B cell (primary cell): ENCODE data around the gene SLC35E1. TPM values are rescaled to one million over a fixed set of nuclear protein-coding genes. Genes with fewer than 3 reads are reported as not detected.

Experiments used
- ATAC-seq: fragments of 200-7000 bp; cut with Tn5 transposase; one replicate; pipeline ENCODE4 v1.10.0; 2021; ENCODE audit warnings: low read depth, mild to moderate bottlenecking, moderate number of reproducible peaks, moderate library complexity
- CTCF ChIA-PET: fragments of 350-600 bp; sonication (Branson Sonifier 250); formaldehyde crosslinking; loops from one replicate; lab custom pipeline; 2021; ENCODE audit warnings: antibody characterized with exemption, inconsistent platforms; lab: Charles Lee
- POLR2A ChIA-PET: fragments of 350-600 bp; sonication (Branson Sonifier 250); formaldehyde crosslinking; loops from one replicate; lab custom pipeline; 2021; ENCODE audit warnings: antibody characterized with exemption; lab: Charles Lee
- DNase-seq: peaks from one replicate; pipeline ENCODE4 v3.0.0; 2013
- H2AFZ ChIP-seq: 2 replicates; pipeline ENCODE4 v1.6.1; 2012; ENCODE audit warnings: mild to moderate bottlenecking, low read depth, low read length; ENCODE audit not compliant: insufficient read depth, poor library complexity, severe bottlenecking
- H3K27ac ChIP-seq, 2 donors: 1 replicate in 1 of 2; 2 replicates in 1 of 2; pipeline ENCODE4 v1.5.1; 2012 to 2013; ENCODE audit warnings: low read length in 2 of 2, mild to moderate bottlenecking in 2 of 2, moderate library complexity in 1 of 2
- H3K27me3 ChIP-seq, 4 experiments: fragments of 200-600 bp in 1 of 4; sonication (generic) in 1 of 4; replicated peaks in 1 of 4; 1 replicate in 2 of 4; 2 replicates in 2 of 4; pipeline versions ENCODE4 v1.6.1 to v1.7.0; 2013 to 2016; ENCODE audit warnings: low read length in 3 of 4, mild to moderate bottlenecking in 2 of 4, mixed read lengths in 1 of 4, moderate library complexity in 1 of 4; ENCODE audit not compliant: insufficient read depth in 4 of 4, control insufficient read depth in 3 of 4; ENCODE audit errors: control extremely low read depth in 1 of 4
- H3K36me3 ChIP-seq, 2 experiments: replicated peaks in 1 of 2; 1 replicate in 1 of 2; 2 replicates in 1 of 2; pipeline versions ENCODE4 v1.6.1 to v1.7.1; 2013; ENCODE audit warnings: low read length in 1 of 2; ENCODE audit not compliant: insufficient read depth in 2 of 2, control insufficient read depth in 1 of 2; ENCODE audit errors: control extremely low read depth in 1 of 2, extremely low read depth in 1 of 2
- H3K4me1 ChIP-seq, 2 donors: fragments of 200-600 bp in 1 of 2; sonication (generic) in 1 of 2; 1 replicate in 1 of 2; 2 replicates in 1 of 2; pipeline versions ENCODE4 v1.5.1 to v1.6.1; 2013 to 2017; ENCODE audit warnings: low read length in 2 of 2; ENCODE audit not compliant: control insufficient read depth in 2 of 2, insufficient read depth in 2 of 2
- H3K4me2 ChIP-seq: replicated peaks from 2 replicates; pipeline ENCODE3; 2012; ENCODE audit warnings: mild to moderate bottlenecking, low read depth, low read length; ENCODE audit not compliant: poor library complexity, severe bottlenecking
- H3K4me3 ChIP-seq, 5 experiments: fragments of 200-600 bp in 1 of 5; sonication (generic) in 1 of 5; 1 replicate in 3 of 5; 2 replicates in 2 of 5; pipeline versions ENCODE4 v1.5.1 to v1.7.0; 2011 to 2016; ENCODE audit warnings: low read length in 4 of 5, mild to moderate bottlenecking in 4 of 5, low read depth in 2 of 5, control low read depth in 1 of 5, moderate library complexity in 1 of 5; ENCODE audit not compliant: insufficient read depth in 1 of 5; ENCODE audit errors: control extremely low read depth in 1 of 5, extremely low read depth in 1 of 5
- H3K79me2 ChIP-seq: fragments of 200-600 bp; sonication (generic); one replicate; pipeline ENCODE4 v1.6.0; 2016; ENCODE audit warnings: low read length; ENCODE audit not compliant: control insufficient read depth, insufficient read depth
- H3K9ac ChIP-seq: fragments of 200-600 bp; sonication (generic); 2 replicates; pipeline ENCODE4 v1.6.1; 2017; ENCODE audit warnings: mild to moderate bottlenecking, low read length, moderate library complexity
- H3K9me3 ChIP-seq, 3 donors: one replicate each; pipeline versions ENCODE4 v1.6.1 to v1.7.1; 2013; ENCODE audit warnings: low read length in 2 of 3; ENCODE audit not compliant: control insufficient read depth in 2 of 3, insufficient read depth in 1 of 3; ENCODE audit errors: control extremely low read depth in 1 of 3
- H4K20me1 ChIP-seq: 2 replicates; pipeline ENCODE4 v1.6.0; 2012; ENCODE audit warnings: mild to moderate bottlenecking, low read length; ENCODE audit not compliant: insufficient read depth, control insufficient read depth, poor library complexity, severe bottlenecking
- H3K27ac Mint-ChIP-seq: one replicate; pipeline ENCODE4 v1.8.0; 2021; ENCODE audit warnings: mixed read lengths
- H3K27me3 Mint-ChIP-seq: one replicate; pipeline ENCODE4 v1.8.0; 2021; ENCODE audit warnings: mixed read lengths
- H3K4me1 Mint-ChIP-seq: one replicate; pipeline ENCODE4 v1.8.0; 2021; ENCODE audit warnings: mixed read lengths
- H3K4me3 Mint-ChIP-seq: one replicate; pipeline ENCODE4 v1.8.0; 2021; ENCODE audit warnings: mixed read lengths
- H3K9me3 Mint-ChIP-seq: one replicate; pipeline ENCODE4 v1.8.0; 2022; ENCODE audit warnings: mixed read lengths; ENCODE audit not compliant: insufficient read depth
- CTCF ChIP-seq: fragments of 200-600 bp; IDR thresholded peaks from one replicate; pipeline ENCODE4 v1.8.0; 2022; ENCODE audit warnings: antibody characterized with exemption, mild to moderate bottlenecking
- EZH2 ChIP-seq: IDR thresholded peaks from 2 replicates; pipeline ENCODE4 v1.6.1; 2012; ENCODE audit warnings: borderline replicate concordance, low read depth, mild to moderate bottlenecking, moderate library complexity, low read length; ENCODE audit not compliant: insufficient read depth, poor library complexity, severe bottlenecking
- WGBS: methylation state at CpG from one replicate; pipeline ENCODE4 v1.1.5; 2013; ENCODE audit warnings: missing lambda C conversion rate; ENCODE audit not compliant: insufficient coverage; 5-methylcytosine and 5-hydroxymethylcytosine counted together
- intact Hi-C: fragments of 100-400 bp; cut with micrococcal nuclease; formaldehyde crosslinking; loops from one replicate; pipeline ENCODE4 v1.10.0; 2022
- polyA plus RNA-seq: library from polyadenylated mRNA; depleted of rRNA; stranded (reverse); fragments of >200 nt; gene quantifications from 2 replicates; pipeline ENCODE4 v1.2.3, GENCODE V29; 2012
- total RNA-seq, 2 donors: library from RNA; stranded (reverse); fragments of 120-200 nt in 1 of 2; gene quantifications; 1 replicate in 1 of 2; 2 replicates in 1 of 2; pipeline versions ENCODE4 v1.2.3 to v1.2.4, GENCODE V29; 2013 to 2022

SLC35E1 gene
- total and polyA plus RNA-seq, 2 donors (not counting 1 experiment from before 2014, with no cell fraction given): 23.4 to 46.8 TPM

GRCh38 chr19:16535381-16535780 lies 36.8 kb downstream of the SLC35E1 start:
- H3K4me3 ChIP-seq: no peak overlapping the region
- no peak overlapping the region for H3K4me2 ChIP-seq
- ChIA-PET POLR2A (no interaction called here), CTCF (no interaction called here)
- H3K27ac ChIP-seq: no peak overlapping the region
- no peak overlapping the region for H3K9ac ChIP-seq
- peaks cover 24% of the 10 kb centered on the region for H3K4me1 Mint-ChIP-seq
- peaks cover 0 to 7% of the 10 kb centered on the region in 2 donors for H3K4me1 ChIP-seq
- H4K20me1 ChIP-seq: peaks cover 91% of the 10 kb centered on the region
- no peak overlapping the region for H2AFZ ChIP-seq
- H3K27me3 Mint-ChIP-seq: no peaks in the 10 kb centered on the region
- TF ChIP-seq CTCF (no peak), EZH2 (no peak)
- no peak for ATAC-seq
- H3K27me3 ChIP-seq: no peaks in the 10 kb centered on the region
- peaks cover 0 to 70% of the 10 kb centered on the region in 2 experiments for H3K36me3 ChIP-seq
- no peak overlapping the region for H3K4me3 Mint-ChIP-seq
- H3K9me3 Mint-ChIP-seq: no peaks in the 10 kb centered on the region
- intact Hi-C loops: no loop called here
- no peak overlapping the region for H3K27ac Mint-ChIP-seq
- H3K9me3 ChIP-seq: no peaks in the 10 kb centered on the region
- H3K79me2 ChIP-seq: peaks cover 60% of the 10 kb centered on the region
- no peak for DNase-seq
- WGBS: 97% methylated on average over 18 of the region's 18 CpGs

GRCh38 chr19:16532440-16533234 lies 39.6 kb downstream of the SLC35E1 start:
- H3K9me3 Mint-ChIP-seq: no peaks in the 10 kb centered on the region
- Histone ChIP-seq H4K20me1 (peaks cover 72% of the 10 kb centered on the region), H3K4me2 (no peak overlapping the region), H2AFZ (no peak overlapping the region), H3K4me3 (no peak overlapping the region), H3K27me3 (no peaks in the 10 kb centered on the region), H3K36me3 (peaks cover 0 to 81% of the 10 kb centered on the region in 2 experiments), H3K79me2 (peaks cover 39% of the 10 kb centered on the region), H3K9ac (no peak overlapping the region), H3K9me3 (no peaks in the 10 kb centered on the region), H3K27ac (no peak overlapping the region), H3K4me1 (no peaks in the 10 kb centered on the region)
- no peak overlapping the region for H3K4me3 Mint-ChIP-seq
- no peak overlapping the region for H3K27ac Mint-ChIP-seq
- no peak for ATAC-seq
- WGBS: 98% methylated on average over 46 of the region's 47 CpGs
- POLR2A ChIA-PET: no interaction called here
- peak; percentile 9 for DNase-seq
- intact Hi-C loops: no loop called here
- peaks cover 5% of the 10 kb centered on the region for H3K4me1 Mint-ChIP-seq
- CTCF ChIA-PET: interaction anchor here (1.2 kb wide), 1 partner anchor 90 kb away, joined by 3 read pairs; no protein-coding TSS in a partner anchor
- no peaks in the 10 kb centered on the region for H3K27me3 Mint-ChIP-seq
- no peak for TF ChIP-seq EZH2
- TF ChIP-seq CTCF: no peak
